Mammary epithelial cell (primary cell): ENCODE results near the gene ANKRD12.

Experiments
- EZH2 ChIP-seq: IDR thresholded peaks from 2 replicates; pipeline ENCODE4 v1.6.1; 2012; ENCODE audit warnings: low read length, inconsistent platforms, borderline replicate concordance
- TF ChIP-seq, protein P1 (sequence below), 2 donors: IDR thresholded peaks in 1 of 2; conservative IDR thresholded peaks in 1 of 2; 2 replicates each; pipeline ENCODE4 v1.5.1; 2011 to 2012; ENCODE audit warnings: inconsistent platforms in 2 of 2, low read length in 2 of 2, mild to moderate bottlenecking in 2 of 2, control low read depth in 1 of 2, low read depth in 1 of 2; ENCODE audit not compliant: insufficient read depth in 1 of 2; ENCODE audit errors: extremely low read depth in 1 of 2

DNA sequence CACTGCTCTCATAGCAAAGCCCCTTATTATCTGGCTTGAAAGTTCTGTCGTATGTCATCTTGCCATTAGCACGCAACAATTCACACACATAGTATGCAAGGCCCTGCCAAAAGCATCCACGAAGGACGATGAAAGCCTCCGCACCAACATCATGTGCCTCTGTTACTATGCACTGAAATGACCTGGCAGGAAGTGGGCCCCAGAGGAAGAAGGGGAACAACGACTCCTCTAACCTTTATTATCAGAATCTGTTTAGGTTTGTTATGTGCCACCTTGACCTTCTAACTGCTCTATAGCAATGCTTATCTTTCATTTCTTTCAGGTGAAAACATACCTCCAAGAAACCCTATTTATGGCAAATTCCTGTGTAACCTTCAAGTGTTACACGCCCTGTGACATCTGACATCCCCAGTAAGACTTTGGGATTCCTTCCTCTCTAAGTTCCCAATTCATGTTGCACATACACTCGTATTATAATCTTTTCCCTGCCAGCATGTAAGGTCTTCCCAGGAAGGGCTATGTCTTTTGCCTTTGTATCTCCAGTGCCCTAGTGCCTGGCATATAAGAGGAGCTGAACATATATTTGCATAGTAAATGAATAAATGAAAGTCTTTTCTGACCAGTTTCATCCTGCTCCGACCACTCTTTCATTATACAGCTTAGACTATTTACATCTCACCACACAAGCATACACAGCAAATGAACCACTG lies 41.1 kb upstream of the ANKRD12 start:
- TF ChIP-seq, protein P1, sequence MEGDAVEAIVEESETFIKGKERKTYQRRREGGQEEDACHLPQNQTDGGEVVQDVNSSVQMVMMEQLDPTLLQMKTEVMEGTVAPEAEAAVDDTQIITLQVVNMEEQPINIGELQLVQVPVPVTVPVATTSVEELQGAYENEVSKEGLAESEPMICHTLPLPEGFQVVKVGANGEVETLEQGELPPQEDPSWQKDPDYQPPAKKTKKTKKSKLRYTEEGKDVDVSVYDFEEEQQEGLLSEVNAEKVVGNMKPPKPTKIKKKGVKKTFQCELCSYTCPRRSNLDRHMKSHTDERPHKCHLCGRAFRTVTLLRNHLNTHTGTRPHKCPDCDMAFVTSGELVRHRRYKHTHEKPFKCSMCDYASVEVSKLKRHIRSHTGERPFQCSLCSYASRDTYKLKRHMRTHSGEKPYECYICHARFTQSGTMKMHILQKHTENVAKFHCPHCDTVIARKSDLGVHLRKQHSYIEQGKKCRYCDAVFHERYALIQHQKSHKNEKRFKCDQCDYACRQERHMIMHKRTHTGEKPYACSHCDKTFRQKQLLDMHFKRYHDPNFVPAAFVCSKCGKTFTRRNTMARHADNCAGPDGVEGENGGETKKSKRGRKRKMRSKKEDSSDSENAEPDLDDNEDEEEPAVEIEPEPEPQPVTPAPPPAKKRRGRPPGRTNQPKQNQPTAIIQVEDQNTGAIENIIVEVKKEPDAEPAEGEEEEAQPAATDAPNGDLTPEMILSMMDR (conservative IDR thresholded peaks at IDR 0.05 in 1 of 2, IDR thresholded peaks at IDR 0.05 in 1 of 2; ENCODE audit: extremely low read depth in 1 of 2, insufficient read depth in 1 of 2, low read depth in 1 of 2, low read length in 2 of 2) = no peak
- no peak for TF ChIP-seq EZH2
